GM23248 (cell line): ENCODE data around the gene SSPN. TPM values are rescaled to one million over a fixed set of nuclear protein-coding genes. Genes with fewer than 3 reads are reported as not detected.

Source experiments
- DNase-seq: peaks from one replicate; pipeline ENCODE4 v3.0.0-alpha.2; 2015
- H2AFZ ChIP-seq: fragments of 200-600 bp; sonication (generic); 2 replicates; pipeline ENCODE4 v1.6.1; 2016; ENCODE audit warnings: antibody characterized with exemption
- H3F3A ChIP-seq: fragments of 200-600 bp; sonication (generic); 2 replicates; pipeline ENCODE4 v1.6.1; 2016; ENCODE audit warnings: mild to moderate bottlenecking, antibody characterized with exemption, mixed run types; ENCODE audit not compliant: insufficient read depth
- H3K27ac ChIP-seq: fragments of 200-600 bp; sonication (generic); 2 replicates; pipeline ENCODE4 v1.5.1; 2016; ENCODE audit warnings: mild to moderate bottlenecking
- H3K27me3 ChIP-seq: fragments of 200-600 bp; sonication (generic); replicated peaks from 2 replicates; pipeline ENCODE4 v1.6.1; 2016; ENCODE audit warnings: mild to moderate bottlenecking; ENCODE audit not compliant: insufficient read depth
- H3K36me3 ChIP-seq: fragments of 200-600 bp; sonication (generic); 2 replicates; pipeline ENCODE4 v1.6.1; 2016; ENCODE audit warnings: low read depth, mild to moderate bottlenecking
- H3K4me1 ChIP-seq: fragments of 200-600 bp; sonication (generic); 2 replicates; pipeline ENCODE4 v1.6.1; 2016; ENCODE audit warnings: mild to moderate bottlenecking; ENCODE audit not compliant: insufficient read depth
- H3K4me2 ChIP-seq: fragments of 200-600 bp; sonication (generic); one replicate; pipeline ENCODE4 v1.6.1; 2016; ENCODE audit warnings: mild to moderate bottlenecking; ENCODE audit not compliant: unreplicated experiment
- H3K4me3 ChIP-seq: fragments of 200-600 bp; sonication (generic); 2 replicates; pipeline ENCODE4 v1.5.1; 2016; ENCODE audit warnings: mild to moderate bottlenecking
- H3K79me2 ChIP-seq: fragments of 200-600 bp; sonication (generic); 2 replicates; pipeline ENCODE4 v1.6.1; 2016; ENCODE audit warnings: mild to moderate bottlenecking; ENCODE audit not compliant: insufficient read depth
- H3K9ac ChIP-seq: fragments of 200-600 bp; sonication (generic); 2 replicates; pipeline ENCODE4 v1.6.1; 2016; ENCODE audit warnings: mild to moderate bottlenecking
- H3K9me2 ChIP-seq: fragments of 200-600 bp; sonication (generic); 2 replicates; pipeline ENCODE4 v1.6.1; 2016; ENCODE audit warnings: mixed run types, mild to moderate bottlenecking, moderate library complexity; ENCODE audit not compliant: insufficient read depth
- H3K9me3 ChIP-seq: fragments of 200-600 bp; sonication (generic); one replicate; pipeline ENCODE4 v1.6.1; 2017; ENCODE audit warnings: low read depth
- H4K20me1 ChIP-seq: fragments of 200-600 bp; sonication (generic); 2 replicates; pipeline ENCODE4 v1.6.0; 2016; ENCODE audit not compliant: insufficient read depth
- EZH2 ChIP-seq: fragments of 200-600 bp; sonication (generic); IDR thresholded peaks from 2 replicates; pipeline ENCODE4 v1.6.1; 2018; ENCODE audit warnings: antibody characterized with exemption, mild to moderate bottlenecking; ENCODE audit not compliant: insufficient read depth, poor library complexity, severe bottlenecking
- EZH2phosphoT487 ChIP-seq: fragments of 200-600 bp; sonication (generic); IDR thresholded peaks from 2 replicates; pipeline ENCODE4 v1.6.1; 2018; ENCODE audit warnings: antibody characterized with exemption, moderate library complexity, mild to moderate bottlenecking, low read depth; ENCODE audit not compliant: insufficient read depth
- WGBS, 2 experiments: methylation state at CpG; one replicate each; pipeline ENCODE4 v1.1.6; 2015 to 2017; ENCODE audit warnings: low lambda C conversion rate in 2 of 2, low coverage in 1 of 2; ENCODE audit errors: missing lambda C conversion rate in 2 of 2; 5-methylcytosine and 5-hydroxymethylcytosine counted together
- in situ Hi-C: fragments of 300-500 bp; cut with MboI; formaldehyde crosslinking; loops from 2 replicates; pipeline ENCODE4 v1.15.0; 2020
- polyA plus RNA-seq: library from polyadenylated mRNA; unstranded; fragments of >200 nt; fragmentation: Nextera tagmentation; extraction: Ambion mirVana; gene quantifications from 2 replicates; pipeline ENCODE4 v1.2.1, GENCODE V29; 2016
- total RNA-seq: library from RNA; depleted of rRNA; stranded (reverse); fragments of >200 nt; shearing (Covaris generic); gene quantifications from 2 replicates; pipeline ENCODE4 v1.2.3, GENCODE V29; 2014

The SSPN gene
- total and polyA plus RNA-seq, 2 experiments from 2014 or later = 12.5 to 22.0 TPM

DNA sequence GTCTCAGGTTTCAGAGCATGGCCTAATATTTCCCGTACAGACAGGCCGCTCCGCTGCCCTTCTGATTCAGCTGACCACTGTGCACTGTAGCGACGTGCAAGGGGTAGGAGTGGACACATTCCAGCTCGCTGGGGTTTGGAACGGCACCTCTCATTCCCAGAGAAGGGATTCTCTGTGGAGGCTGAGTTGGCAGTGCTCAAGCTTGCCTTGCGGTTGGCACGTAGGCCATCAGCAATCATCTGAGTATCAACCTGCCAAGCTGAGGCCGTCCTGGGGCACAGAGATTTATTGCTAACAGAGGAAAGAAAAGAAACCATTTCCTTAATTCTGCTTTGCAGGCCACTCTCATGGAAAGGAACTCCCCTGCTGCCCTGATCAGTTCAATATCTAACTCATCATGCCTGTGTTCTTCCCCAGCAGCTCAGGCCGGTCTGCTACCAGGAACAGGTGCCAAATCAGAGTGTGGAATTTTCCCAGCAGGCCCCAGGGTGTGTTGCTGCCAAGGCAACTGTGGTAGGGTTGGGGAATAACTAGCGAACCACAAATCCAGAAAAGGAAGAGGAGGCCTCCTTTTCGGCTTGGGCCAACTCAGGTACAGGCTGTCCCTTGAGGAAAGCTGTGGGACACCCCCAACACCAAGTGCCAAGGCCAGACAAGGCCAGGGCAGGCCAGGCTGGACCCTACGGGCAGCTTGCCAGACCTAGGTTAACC lies 92.5 kb downstream of the SSPN start:
- H3K9me2 ChIP-seq = peaks cover 3% of the 10 kb centered on the region; the same call in 1 of the 2 replicates
- no peaks in the 10 kb centered on the region for H4K20me1 ChIP-seq
- no peaks in the 10 kb centered on the region for H3K36me3 ChIP-seq
- 71 to 79% methylated on average over 14 of the region's 14 CpGs for WGBS, 2 experiments
- no peaks in the 10 kb centered on the region for H3F3A ChIP-seq
- no peak for DNase-seq
- no peaks in the 10 kb centered on the region for H3K4me1 ChIP-seq
- no peaks in the 10 kb centered on the region for H3K9me3 ChIP-seq
- no peak overlapping the region for H3K4me3 ChIP-seq
- no peak overlapping the region for H3K27ac ChIP-seq
- in situ Hi-C loops = no loop called here
- no peaks in the 10 kb centered on the region for H3K79me2 ChIP-seq
- no peaks in the 10 kb centered on the region for H3K27me3 ChIP-seq
- H3K9ac ChIP-seq = no peak overlapping the region
- TF ChIP-seq EZH2 (no peak), EZH2phosphoT487 (no peak)
- no peak overlapping the region for H2AFZ ChIP-seq
- no peak overlapping the region for H3K4me2 ChIP-seq

DNA sequence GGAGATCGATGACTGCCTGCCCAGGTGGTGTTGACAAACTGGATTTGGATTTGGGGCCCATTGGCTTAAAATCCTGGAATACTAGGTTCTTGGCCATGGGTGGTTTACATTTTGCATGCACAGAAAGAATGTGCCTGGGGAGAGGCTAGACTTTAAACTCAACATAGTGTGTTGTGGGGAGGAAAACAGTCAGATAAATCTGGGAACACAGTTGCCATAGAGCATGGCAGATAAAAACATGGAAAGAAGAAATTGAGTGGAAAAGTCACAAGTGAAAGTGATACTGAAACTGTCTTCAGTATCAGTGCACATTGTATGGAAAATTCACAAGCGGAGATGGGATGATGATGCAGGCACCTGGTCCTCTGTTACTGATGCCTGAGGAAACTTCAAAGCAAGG lies 95.2 kb downstream of the SSPN start:
- H3K27ac ChIP-seq = no peak overlapping the region
- 54 to 59% methylated on average over 2 of the region's 2 CpGs for WGBS, 2 experiments
- H3K36me3 ChIP-seq = no peaks in the 10 kb centered on the region
- peaks cover 3% of the 10 kb centered on the region; the same call in 1 of the 2 replicates for H3K9me2 ChIP-seq
- H3K9ac ChIP-seq = no peak overlapping the region
- H3K9me3 ChIP-seq = no peaks in the 10 kb centered on the region
- no peaks in the 10 kb centered on the region for H3K79me2 ChIP-seq
- in situ Hi-C loops = no loop called here
- H3K4me1 ChIP-seq = no peaks in the 10 kb centered on the region
- H3F3A ChIP-seq = no peaks in the 10 kb centered on the region
- H4K20me1 ChIP-seq = no peaks in the 10 kb centered on the region
- no peak for DNase-seq
- H3K4me2 ChIP-seq = no peak overlapping the region
- no peak overlapping the region for H3K4me3 ChIP-seq
- H3K27me3 ChIP-seq = no peaks in the 10 kb centered on the region
- TF ChIP-seq EZH2phosphoT487 = no peak
- TF ChIP-seq EZH2 = no peak
- no peak overlapping the region for H2AFZ ChIP-seq

DNA sequence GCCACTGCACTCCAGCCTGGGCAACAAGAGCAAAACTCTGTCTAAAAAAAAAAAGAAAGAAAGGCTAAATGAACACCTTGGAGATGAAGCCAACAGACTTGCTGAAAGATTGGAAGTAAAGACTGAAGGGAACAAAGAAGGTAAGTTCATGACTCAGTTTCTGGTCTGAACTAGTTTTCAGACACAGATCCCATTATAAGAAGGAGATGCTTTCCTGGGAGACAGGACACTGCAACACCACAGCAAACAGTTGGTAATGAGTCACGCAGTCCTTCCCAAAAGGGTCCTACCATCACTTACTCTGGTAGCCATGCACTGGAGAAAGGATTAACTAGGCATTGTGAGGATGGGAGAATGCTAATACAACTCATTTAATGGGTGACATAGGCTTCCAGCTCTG lies 97.2 kb downstream of the SSPN start:
- Histone ChIP-seq H3K36me3 (no peaks in the 10 kb centered on the region), H3K9ac (no peak overlapping the region), H3K4me2 (no peak overlapping the region), H3K4me3 (no peak overlapping the region), H3K79me2 (no peaks in the 10 kb centered on the region), H3K4me1 (no peaks in the 10 kb centered on the region), H4K20me1 (no peaks in the 10 kb centered on the region), H3F3A (0 out of 2 replicates have a peak, but pooled peaks cover 1% of the 10 kb centered on the region), H3K9me2 (peaks cover 3% of the 10 kb centered on the region; the same call in 1 of the 2 replicates), H3K27ac (no peak overlapping the region), H3K27me3 (no peaks in the 10 kb centered on the region), H3K9me3 (no peaks in the 10 kb centered on the region), H2AFZ (no peak overlapping the region)
- DNase-seq = no peak
- TF ChIP-seq EZH2phosphoT487 (no peak), EZH2 (no peak)
- WGBS, 2 experiments = 50 to 79% methylated on average over 1 of the region's 1 CpG
- in situ Hi-C loops = no loop called here

DNA sequence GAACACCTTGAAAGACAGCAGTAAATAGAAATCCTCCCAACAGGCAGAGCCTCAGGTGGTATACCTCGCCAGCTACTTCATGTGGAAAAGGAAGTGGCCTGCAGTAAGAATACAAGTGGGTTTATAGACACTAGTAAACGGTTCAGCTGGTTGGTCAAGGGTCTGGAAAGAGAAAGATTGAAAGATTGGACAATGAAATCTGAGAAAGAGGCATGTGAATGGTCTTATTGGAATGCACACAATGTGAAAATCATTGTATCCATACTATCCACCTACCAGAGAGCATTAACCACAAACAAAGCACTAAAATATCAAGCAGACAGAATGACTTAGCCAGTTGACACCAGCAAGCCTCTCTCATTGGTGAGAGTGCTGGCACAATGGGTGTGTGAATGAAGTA lies 98.2 kb downstream of the SSPN start:
- Histone ChIP-seq H3F3A (peaks cover 12% of the 10 kb centered on the region), H3K36me3 (no peaks in the 10 kb centered on the region), H3K27me3 (no peaks in the 10 kb centered on the region), H3K4me3 (no peak overlapping the region), H3K4me2 (no peak overlapping the region), H3K79me2 (no peaks in the 10 kb centered on the region), H4K20me1 (no peaks in the 10 kb centered on the region), H3K9me3 (no peaks in the 10 kb centered on the region), H3K9me2 (peaks cover 3% of the 10 kb centered on the region; the same call in 1 of the 2 replicates), H3K4me1 (peaks cover 5% of the 10 kb centered on the region), H2AFZ (no peak overlapping the region), H3K9ac (no peak overlapping the region), H3K27ac (no peak overlapping the region)
- WGBS, 2 experiments = 62 to 80% methylated on average over 2 of the region's 2 CpGs
- TF ChIP-seq EZH2phosphoT487 = no peak
- no peak for TF ChIP-seq EZH2
- DNase-seq = no peak
- in situ Hi-C loops = no loop called here
